AG10803 (cell line): Measurements from ENCODE around the gene MYBPC1.

ENCODE experiments used
- DNase-seq: peaks from one replicate; pipeline ENCODE4 v3.0.0; 2010; ENCODE audit warnings: low read depth
- H3K4me3 ChIP-seq: 2 replicates; pipeline ENCODE4 v1.5.1; 2011; ENCODE audit warnings: mild to moderate bottlenecking, low read length, control low read depth
- TF ChIP-seq, protein P1 (sequence below): conservative IDR thresholded peaks from 2 replicates; pipeline ENCODE4 v1.5.1; 2011; ENCODE audit warnings: mild to moderate bottlenecking, low read length, control low read depth, inconsistent platforms

Gene MYBPC1

DNA sequence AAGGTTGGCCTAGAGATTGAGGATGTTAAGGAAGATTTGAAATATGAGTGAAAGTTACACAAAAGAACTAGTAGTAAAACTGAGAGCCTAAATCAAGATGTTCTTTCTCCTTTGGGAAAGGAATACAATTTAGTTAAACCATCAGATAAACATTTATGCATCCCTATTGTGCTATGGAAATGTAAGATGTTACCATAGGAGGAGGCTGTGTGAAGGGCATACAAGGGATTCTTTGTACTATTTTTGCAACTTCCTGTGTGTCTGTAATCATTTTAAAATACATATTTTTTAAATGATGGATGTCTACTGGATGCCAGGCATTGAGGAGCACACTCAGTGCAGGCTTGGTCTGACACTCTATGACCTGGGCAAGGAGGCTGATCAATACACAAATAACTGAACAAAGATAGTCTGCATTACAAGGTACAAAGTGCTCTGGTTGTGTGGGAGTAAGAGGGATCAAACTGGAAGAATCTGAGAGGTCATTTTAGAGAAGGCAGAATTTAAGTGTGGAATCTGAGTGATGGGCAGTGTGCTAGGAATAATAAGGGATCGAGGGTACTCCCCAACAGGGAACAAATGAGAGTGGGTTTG lies 96.8 kb downstream of the MYBPC1 start:
- DNase-seq: no peak
- no peak overlapping the region for H3K4me3 ChIP-seq
- TF ChIP-seq, protein P1, sequence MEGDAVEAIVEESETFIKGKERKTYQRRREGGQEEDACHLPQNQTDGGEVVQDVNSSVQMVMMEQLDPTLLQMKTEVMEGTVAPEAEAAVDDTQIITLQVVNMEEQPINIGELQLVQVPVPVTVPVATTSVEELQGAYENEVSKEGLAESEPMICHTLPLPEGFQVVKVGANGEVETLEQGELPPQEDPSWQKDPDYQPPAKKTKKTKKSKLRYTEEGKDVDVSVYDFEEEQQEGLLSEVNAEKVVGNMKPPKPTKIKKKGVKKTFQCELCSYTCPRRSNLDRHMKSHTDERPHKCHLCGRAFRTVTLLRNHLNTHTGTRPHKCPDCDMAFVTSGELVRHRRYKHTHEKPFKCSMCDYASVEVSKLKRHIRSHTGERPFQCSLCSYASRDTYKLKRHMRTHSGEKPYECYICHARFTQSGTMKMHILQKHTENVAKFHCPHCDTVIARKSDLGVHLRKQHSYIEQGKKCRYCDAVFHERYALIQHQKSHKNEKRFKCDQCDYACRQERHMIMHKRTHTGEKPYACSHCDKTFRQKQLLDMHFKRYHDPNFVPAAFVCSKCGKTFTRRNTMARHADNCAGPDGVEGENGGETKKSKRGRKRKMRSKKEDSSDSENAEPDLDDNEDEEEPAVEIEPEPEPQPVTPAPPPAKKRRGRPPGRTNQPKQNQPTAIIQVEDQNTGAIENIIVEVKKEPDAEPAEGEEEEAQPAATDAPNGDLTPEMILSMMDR: no peak

DNA sequence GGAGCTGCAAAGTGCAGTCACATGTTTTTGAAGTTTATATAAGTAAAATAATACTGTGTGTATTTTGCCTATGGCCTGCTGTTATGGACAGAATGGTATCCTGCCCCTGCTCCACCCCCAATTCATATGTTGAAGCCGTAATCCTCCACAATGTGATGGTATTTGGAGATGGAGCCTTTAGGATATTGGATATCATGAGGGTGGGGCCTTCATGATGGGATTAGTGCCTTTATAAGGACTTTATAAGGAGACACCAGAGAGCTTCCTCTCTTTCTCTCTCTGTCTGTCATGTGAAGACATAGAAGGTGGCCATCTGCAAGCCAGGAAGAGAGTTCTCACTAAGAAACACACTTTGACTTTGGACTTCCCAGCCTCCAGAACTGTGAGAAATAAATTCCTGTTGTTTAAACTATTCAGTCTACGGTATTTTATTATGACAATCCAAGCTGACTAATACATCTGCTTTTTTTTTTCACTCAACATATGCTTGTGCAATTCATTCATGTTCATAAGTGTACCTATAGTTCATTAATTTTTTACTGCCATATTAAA lies 99.6 kb downstream of the MYBPC1 start:
- no peak for DNase-seq
- TF ChIP-seq, protein P1: no peak
- H3K4me3 ChIP-seq: no peak overlapping the region

- TF ChIP-seq, protein P1: no peak
- DNase-seq: no peak
- H3K4me3 ChIP-seq: no peak overlapping the region
These were observed 100.2 kb downstream of the MYBPC1 start for GRCh38 chr12:101694986-101695385.

GRCh38 chr12:101695706-101696105 lies 100.9 kb downstream of the MYBPC1 start:
- TF ChIP-seq, protein P1: no peak

GRCh38 chr12:101696251-101697196 lies 101.8 kb downstream of the MYBPC1 start:
- peak; percentile 36 for DNase-seq
- TF ChIP-seq, protein P1: no peak
- peak overlapping the region; percentile 81 for H3K4me3 ChIP-seq

More at GRCh38 chr12:101695706-101696105, 100.9 kb downstream of the MYBPC1 start:
- peak; percentile 47 for DNase-seq
- H3K4me3 ChIP-seq: no peak overlapping the region

DNA sequence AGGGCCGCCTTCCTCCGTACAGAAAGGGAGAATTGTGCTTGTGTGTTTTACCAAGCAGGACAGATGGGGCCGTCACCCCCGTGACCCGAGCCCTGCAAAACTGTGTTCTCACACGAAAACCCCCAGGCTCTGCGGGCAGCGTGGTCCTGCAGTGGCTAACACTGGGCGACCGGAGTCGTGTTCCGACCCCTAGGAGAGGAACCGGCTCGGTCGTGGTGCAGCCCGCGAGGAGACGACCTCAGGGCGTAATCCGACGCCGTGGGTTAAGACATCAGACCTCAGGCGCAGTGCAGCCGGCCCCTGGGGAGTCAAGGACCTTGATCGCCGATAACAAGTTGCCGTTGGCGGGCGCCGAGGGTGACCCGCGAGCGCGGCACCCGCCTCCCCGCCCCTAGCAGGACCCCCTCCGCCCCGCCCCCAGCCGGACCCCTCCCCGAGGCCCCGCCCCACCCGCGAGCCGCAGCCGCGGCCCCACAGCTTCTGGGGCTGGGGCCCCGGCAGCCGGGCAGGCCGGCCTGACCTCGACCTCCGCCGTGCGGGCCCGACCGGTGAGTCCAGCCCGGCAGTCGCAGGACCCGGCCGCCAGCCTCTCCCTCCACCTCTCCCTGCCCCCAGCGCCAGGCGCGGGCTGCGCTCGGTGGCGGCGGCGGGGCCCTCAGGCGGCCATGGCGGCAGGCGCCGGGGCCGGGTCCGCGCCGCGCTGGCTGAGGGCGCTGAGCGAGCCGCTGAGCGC lies 102.6 kb downstream of the MYBPC1 start, which contains the start of gene CHPT1:
TSS of gene CHPT1 (plus strand) at position 444 of the 733 bp plus-strand sequence. CDS start at position 666, 222 bp downstream.
- TF ChIP-seq, protein P1: no peak
- peak; percentile 16 for DNase-seq
- peak within 1 kb of the TSS; percentile 81 for H3K4me3 ChIP-seq
